Stimulated activated CD8-positive, alpha-beta memory T cell treated with anti-CD3 and anti-CD28 coated beads, Interleukin-15, amount 100 ng/mL, for 4 hours (primary cell): Measurements from ENCODE around the gene PPM1E.
A peak's percentile ranks its signal among the peaks of the same experiment; 100 is the strongest.

ENCODE experiments used
- DNase-seq, 2 donors: peaks; one replicate each; pipeline ENCODE4 v3.0.0-alpha.2; 2020; ENCODE audit warnings: low read depth in 2 of 2

The PPM1E gene

GRCh38 chr17:58996968-58997367 lies 241.3 kb downstream of the PPM1E start:
- no peak for DNase-seq

- no peak for DNase-seq
Observed at GRCh38 chr17:58997756-58998553, 242.3 kb downstream of the PPM1E start.

GRCh38 chr17:58998871-58999270 lies 243.2 kb downstream of the PPM1E start:
- DNase-seq: no peak

- DNase-seq: no peak
Observed at GRCh38 chr17:58999500-58999899, 243.8 kb downstream of the PPM1E start.

- no peak for DNase-seq
Observed at GRCh38 chr17:59000022-59000421, 244.4 kb downstream of the PPM1E start.

GRCh38 chr17:59001158-59001814 lies 245.6 kb downstream of the PPM1E start:
- peak; percentile 34 to 66 for DNase-seq

- DNase-seq: no peak
Observed at GRCh38 chr17:59002126-59002525, 246.5 kb downstream of the PPM1E start.

GRCh38 chr17:59002848-59003247 lies 247.2 kb downstream of the PPM1E start:
- DNase-seq: no peak

GRCh38 chr17:59003860-59004259 lies 248.2 kb downstream of the PPM1E start:
- DNase-seq: no peak

- peak; percentile 22 to 46 for DNase-seq
Observed at GRCh38 chr17:59004338-59005111, 248.9 kb downstream of the PPM1E start.

- no peak for DNase-seq
Observed at GRCh38 chr17:59007995-59008394, 252.3 kb downstream of the PPM1E start.

- no peak for DNase-seq
Observed at GRCh38 chr17:59008737-59009136, 253.1 kb downstream of the PPM1E start.

- DNase-seq: no peak
Observed at GRCh38 chr17:59010026-59010425, 254.4 kb downstream of the PPM1E start.

- DNase-seq: no peak
Observed at GRCh38 chr17:59011975-59012374, 256.3 kb downstream of the PPM1E start.

GRCh38 chr17:59018019-59018418 lies 262.4 kb downstream of the PPM1E start:
- no peak for DNase-seq

GRCh38 chr17:59024916-59025315 lies 269.3 kb downstream of the PPM1E start:
- no peak for DNase-seq

- DNase-seq: no peak
Observed at GRCh38 chr17:59026176-59026939, 270.7 kb downstream of the PPM1E start.

GRCh38 chr17:59027750-59028149 lies 272.1 kb downstream of the PPM1E start:
- no peak for DNase-seq

GRCh38 chr17:59028328-59028727 lies 272.7 kb downstream of the PPM1E start:
- no peak for DNase-seq

GRCh38 chr17:59030811-59031210 lies 275.2 kb downstream of the PPM1E start:
- no peak for DNase-seq
